ENCODE data around the gene P2RX4.
A peak's percentile ranks its signal among the peaks of the same experiment; 100 is the strongest.
"Not testable (repeated sequence)": the region's sequence is repeated elsewhere in the genome, so short reads cannot be mapped to it uniquely, and the experiment has no call there.

Gene P2RX4
- total RNA-seq = 64.7 to 67.2 reads per million in 2 donors

- DNase-seq = peak; percentile 78
Measured at GRCh38 chr12:121209624-121210572, at the start of gene P2RX4. Gene P2RX4 (plus strand): TSS chr12:121210129. CDS start chr12:121210165, 36 bp downstream.

- DNase-seq = no peak
Measured at GRCh38 chr12:121162384-121162783, 47.5 kb upstream of the P2RX4 start.

GRCh38 chr12:121162985-121163384 lies 46.9 kb upstream of the P2RX4 start:
- no peak for DNase-seq

- not testable (repeated sequence) for DNase-seq
Measured at GRCh38 chr12:121164839-121165238, 45.1 kb upstream of the P2RX4 start.

- no peak for DNase-seq
Measured at GRCh38 chr12:121165316-121165715, 44.6 kb upstream of the P2RX4 start.

GRCh38 chr12:121166356-121166755 lies 43.6 kb upstream of the P2RX4 start:
- DNase-seq = no peak

- DNase-seq = no peak
Measured at GRCh38 chr12:121167232-121167820, 42.6 kb upstream of the P2RX4 start.

GRCh38 chr12:121167951-121168350 lies 42.0 kb upstream of the P2RX4 start:
- no peak for DNase-seq

- no peak for DNase-seq
Measured at GRCh38 chr12:121170151-121170550, 39.8 kb upstream of the P2RX4 start.

GRCh38 chr12:121170611-121171260 lies 39.2 kb upstream of the P2RX4 start:
- no peak for DNase-seq

- DNase-seq = no peak
Measured at GRCh38 chr12:121172145-121172544, 37.8 kb upstream of the P2RX4 start.

GRCh38 chr12:121175383-121176119 lies 34.4 kb upstream of the P2RX4 start:
- DNase-seq = no peak

GRCh38 chr12:121176826-121177529 lies 33.0 kb upstream of the P2RX4 start:
- DNase-seq = no peak

- DNase-seq = no peak
Measured at GRCh38 chr12:121181181-121181580, 28.7 kb upstream of the P2RX4 start.

GRCh38 chr12:121182222-121182893 lies 27.6 kb upstream of the P2RX4 start:
- DNase-seq = no peak

- DNase-seq = no peak
Measured at GRCh38 chr12:121184425-121184824, 25.5 kb upstream of the P2RX4 start.

GRCh38 chr12:121184984-121185889 lies 24.7 kb upstream of the P2RX4 start:
- no peak for DNase-seq

- DNase-seq = no peak
Measured at GRCh38 chr12:121186826-121187225, 23.1 kb upstream of the P2RX4 start.

GRCh38 chr12:121187501-121187900 lies 22.4 kb upstream of the P2RX4 start:
- DNase-seq = no peak

GRCh38 chr12:121188227-121188626 lies 21.7 kb upstream of the P2RX4 start:
- DNase-seq = no peak

Data from T-helper 9 cell (primary cell).